ENCODE data around the gene PHETA1.

DNA sequence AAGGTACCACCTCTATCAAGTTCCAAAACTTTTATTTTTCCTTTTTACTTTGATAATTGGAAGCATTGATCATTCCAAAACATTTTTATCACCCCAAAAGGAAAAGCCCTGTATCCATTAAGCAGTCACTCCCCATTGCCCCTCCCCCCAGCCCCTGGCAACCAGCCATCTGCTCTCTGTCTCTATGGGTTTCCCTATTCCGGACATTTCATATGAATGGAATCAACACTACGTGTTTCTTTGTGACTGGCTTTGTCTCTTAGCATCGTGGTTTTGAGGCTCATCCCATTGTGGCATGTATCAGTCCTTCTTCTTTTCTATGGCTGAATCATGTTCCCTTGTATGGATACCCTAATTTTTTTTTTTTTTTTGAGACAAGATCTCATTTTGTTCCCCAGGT lies 18.0 kb upstream of the PHETA1 start:
- TF ChIP-seq, protein P1, sequence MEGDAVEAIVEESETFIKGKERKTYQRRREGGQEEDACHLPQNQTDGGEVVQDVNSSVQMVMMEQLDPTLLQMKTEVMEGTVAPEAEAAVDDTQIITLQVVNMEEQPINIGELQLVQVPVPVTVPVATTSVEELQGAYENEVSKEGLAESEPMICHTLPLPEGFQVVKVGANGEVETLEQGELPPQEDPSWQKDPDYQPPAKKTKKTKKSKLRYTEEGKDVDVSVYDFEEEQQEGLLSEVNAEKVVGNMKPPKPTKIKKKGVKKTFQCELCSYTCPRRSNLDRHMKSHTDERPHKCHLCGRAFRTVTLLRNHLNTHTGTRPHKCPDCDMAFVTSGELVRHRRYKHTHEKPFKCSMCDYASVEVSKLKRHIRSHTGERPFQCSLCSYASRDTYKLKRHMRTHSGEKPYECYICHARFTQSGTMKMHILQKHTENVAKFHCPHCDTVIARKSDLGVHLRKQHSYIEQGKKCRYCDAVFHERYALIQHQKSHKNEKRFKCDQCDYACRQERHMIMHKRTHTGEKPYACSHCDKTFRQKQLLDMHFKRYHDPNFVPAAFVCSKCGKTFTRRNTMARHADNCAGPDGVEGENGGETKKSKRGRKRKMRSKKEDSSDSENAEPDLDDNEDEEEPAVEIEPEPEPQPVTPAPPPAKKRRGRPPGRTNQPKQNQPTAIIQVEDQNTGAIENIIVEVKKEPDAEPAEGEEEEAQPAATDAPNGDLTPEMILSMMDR (IDR thresholded peaks at IDR 0.05) = no peak
- TF ChIP-seq POLR2A (IDR thresholded peaks at IDR 0.05) = no peak
